ENCODE data around the gene SERPING1.

DNA sequence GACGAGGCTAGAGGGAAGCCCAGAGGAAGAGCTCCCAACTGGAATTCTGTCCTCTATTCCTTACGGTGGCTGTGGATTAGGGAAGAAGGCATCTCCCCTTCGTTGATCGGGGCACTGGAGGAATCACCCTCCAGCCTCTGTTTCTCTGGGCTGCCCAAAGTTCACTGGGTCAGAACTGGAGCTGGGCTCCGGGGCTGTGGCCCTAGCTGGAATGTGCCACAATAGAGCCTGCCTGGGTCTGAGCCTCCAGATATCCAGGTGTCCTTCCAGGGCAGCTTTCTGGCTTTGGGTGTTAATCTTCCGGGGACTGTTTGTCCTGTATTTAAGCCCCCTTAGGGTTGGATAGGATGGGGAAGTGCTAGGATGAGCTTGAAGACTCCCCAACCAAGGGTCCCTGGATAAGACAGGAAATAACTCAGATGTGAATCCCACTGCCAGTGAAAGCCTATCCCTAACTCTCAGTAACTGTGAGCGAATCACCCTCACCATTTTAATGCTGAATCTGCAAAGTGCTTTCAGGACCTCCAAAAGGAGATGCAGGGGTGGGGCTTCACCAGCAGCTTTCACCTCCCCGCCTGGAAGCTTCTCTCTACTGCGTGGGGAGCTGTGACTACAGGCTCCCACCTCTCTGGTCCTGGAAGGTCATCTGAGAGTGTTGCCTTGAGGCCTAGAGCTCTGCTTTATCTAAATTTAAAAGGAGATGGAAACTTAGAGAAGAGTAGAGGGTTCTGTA is 42.7 kb downstream of the SERPING1 start:
- TF ChIP-seq, protein P1, sequence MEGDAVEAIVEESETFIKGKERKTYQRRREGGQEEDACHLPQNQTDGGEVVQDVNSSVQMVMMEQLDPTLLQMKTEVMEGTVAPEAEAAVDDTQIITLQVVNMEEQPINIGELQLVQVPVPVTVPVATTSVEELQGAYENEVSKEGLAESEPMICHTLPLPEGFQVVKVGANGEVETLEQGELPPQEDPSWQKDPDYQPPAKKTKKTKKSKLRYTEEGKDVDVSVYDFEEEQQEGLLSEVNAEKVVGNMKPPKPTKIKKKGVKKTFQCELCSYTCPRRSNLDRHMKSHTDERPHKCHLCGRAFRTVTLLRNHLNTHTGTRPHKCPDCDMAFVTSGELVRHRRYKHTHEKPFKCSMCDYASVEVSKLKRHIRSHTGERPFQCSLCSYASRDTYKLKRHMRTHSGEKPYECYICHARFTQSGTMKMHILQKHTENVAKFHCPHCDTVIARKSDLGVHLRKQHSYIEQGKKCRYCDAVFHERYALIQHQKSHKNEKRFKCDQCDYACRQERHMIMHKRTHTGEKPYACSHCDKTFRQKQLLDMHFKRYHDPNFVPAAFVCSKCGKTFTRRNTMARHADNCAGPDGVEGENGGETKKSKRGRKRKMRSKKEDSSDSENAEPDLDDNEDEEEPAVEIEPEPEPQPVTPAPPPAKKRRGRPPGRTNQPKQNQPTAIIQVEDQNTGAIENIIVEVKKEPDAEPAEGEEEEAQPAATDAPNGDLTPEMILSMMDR (IDR thresholded peaks at IDR 0.05; ENCODE audit: insufficient read depth, low read depth, low read length), result no peak
- TF ChIP-seq EZH2 (IDR thresholded peaks at IDR 0.05; ENCODE audit: insufficient read depth, low read length), result no peak
